Measurements from ENCODE around the gene RAB11A. TPM values are rescaled to one million over a fixed set of nuclear protein-coding genes. Genes with fewer than 3 reads are reported as not detected.

RAB11A gene
- total and polyA plus RNA-seq, 2 of the 13 experiments (the other 11 are each of a cell fraction or from before 2014, with no cell fraction given): 161 to 162 TPM

GRCh38 chr15:65931221-65931620 is 61.9 kb downstream of the RAB11A start:
- Histone ChIP-seq H3K9ac (ENCODE audit: insufficient read depth, low read depth, low read length) (no peak overlapping the region), H3K79me2 (ENCODE audit: insufficient read depth, low read length) (no peaks in the 10 kb centered on the region), H3K4me2 (ENCODE audit: low read depth, low read length) (no peak overlapping the region), H3K36me3 (replicated peaks in 1 of 2; ENCODE audit: control insufficient read depth in 1 of 2, insufficient read depth in 2 of 2, low read length in 2 of 2) (no peaks in the 10 kb centered on the region), H3K27ac (ENCODE audit: extremely low read length, insufficient read depth, low read length) (no peak overlapping the region), H3K4me1 (ENCODE audit: insufficient read depth, low read length) (no peaks in the 10 kb centered on the region), H2AFZ (ENCODE audit: low read length) (no peak overlapping the region), H3K4me3 (replicated peaks in 1 of 3; ENCODE audit: insufficient read depth in 1 of 3, low read depth in 2 of 3, low read length in 3 of 3) (no peak overlapping the region), H3K27me3 (ENCODE audit: control insufficient read depth in 1 of 2, insufficient read depth in 2 of 2, low read length in 2 of 2) (peaks cover 0 to 4% of the 10 kb centered on the region in 2 experiments; a peak in 1 of 5 replicates), H4K20me1 (ENCODE audit: insufficient read depth, low read length) (no peaks in the 10 kb centered on the region), H3K9me3 (ENCODE audit: low read length) (no peaks in the 10 kb centered on the region)
- 51% methylated on average over 4 of the region's 4 CpGs for WGBS (ENCODE audit: low lambda C conversion rate)
- POLR2A ChIA-PET: no interaction called here
- FAIRE-seq (no peak), ATAC-seq (no peak), DNase-seq (ENCODE audit: low spot score) (no peak)
- in situ Hi-C loops (cut with HindIII; ENCODE audit: extremely low pct_ligation_motif_present, low pct_unique_long_range_greater_than_20kb): no loop called here
- CTCF ChIA-PET (ENCODE audit: low intra/inter-chr PET ratio, low total read pairs): no interaction called here
- intact Hi-C loops (cut with micrococcal nuclease; ENCODE audit: unreplicated experiment): no loop called here
- no TSS peak for BruUV-seq (replicated peaks)
- TF ChIP-seq SNAI1 (CRISPR knock-in tag; IDR thresholded peaks at IDR 0.05; ENCODE audit: borderline replicate concordance) (no peak), ZSCAN9 (CRISPR knock-in tag; IDR thresholded peaks at IDR 0.05; ENCODE audit: borderline replicate concordance) (no peak), ZNF234 (CRISPR knock-in tag; conservative IDR thresholded peaks at IDR 0.05) (no peak), KLF16 (CRISPR knock-in tag; IDR thresholded peaks at IDR 0.05) (no peak), ZNF484 (CRISPR knock-in tag; IDR thresholded peaks at IDR 0.05; ENCODE audit: borderline replicate concordance, low read depth) (no peak)

- Histone ChIP-seq H3K4me1 (ENCODE audit: insufficient read depth, low read length) (no peaks in the 10 kb centered on the region), H2AFZ (ENCODE audit: low read length) (no peak overlapping the region), H3K9me3 (ENCODE audit: low read length) (no peaks in the 10 kb centered on the region), H3K4me3 (replicated peaks in 1 of 3; ENCODE audit: insufficient read depth in 1 of 3, low read depth in 2 of 3, low read length in 3 of 3) (no peak overlapping the region), H3K9ac (ENCODE audit: insufficient read depth, low read depth, low read length) (no peak overlapping the region), H4K20me1 (ENCODE audit: insufficient read depth, low read length) (no peaks in the 10 kb centered on the region), H3K79me2 (ENCODE audit: insufficient read depth, low read length) (no peaks in the 10 kb centered on the region), H3K4me2 (ENCODE audit: low read depth, low read length) (no peak overlapping the region), H3K27ac (ENCODE audit: extremely low read length, insufficient read depth, low read length) (no peak overlapping the region), H3K27me3 (ENCODE audit: control insufficient read depth in 1 of 2, insufficient read depth in 2 of 2, low read length in 2 of 2) (peaks cover 0 to 7% of the 10 kb centered on the region in 2 experiments; a peak in 1 of 5 replicates), H3K36me3 (replicated peaks in 1 of 2; ENCODE audit: control insufficient read depth in 1 of 2, insufficient read depth in 2 of 2, low read length in 2 of 2) (no peaks in the 10 kb centered on the region)
- ATAC-seq: no peak
- BruUV-seq (replicated peaks): no TSS peak
- no peak for DNase-seq (ENCODE audit: low spot score)
- intact Hi-C loops (cut with micrococcal nuclease; ENCODE audit: unreplicated experiment) (no loop called here), in situ Hi-C loops (cut with HindIII; ENCODE audit: extremely low pct_ligation_motif_present, low pct_unique_long_range_greater_than_20kb) (no loop called here)
- FAIRE-seq: no peak
- CTCF ChIA-PET (ENCODE audit: low intra/inter-chr PET ratio, low total read pairs): no interaction called here
- POLR2A ChIA-PET: no interaction called here
- WGBS (ENCODE audit: low lambda C conversion rate): 0% methylated on average over 2 of the region's 2 CpGs
- TF ChIP-seq ZNF557 (CRISPR knock-in tag; IDR thresholded peaks at IDR 0.05): no peak
- TF ChIP-seq ZNF614 (CRISPR knock-in tag; IDR thresholded peaks at IDR 0.05; ENCODE audit: borderline replicate concordance): no peak
- TF ChIP-seq NRL (CRISPR knock-in tag; IDR thresholded peaks at IDR 0.05; ENCODE audit: borderline replicate concordance): no peak
- TF ChIP-seq ZNF138 (CRISPR knock-in tag; IDR thresholded peaks at IDR 0.05; ENCODE audit: low read depth): no peak
- TF ChIP-seq IRF1 (CRISPR knock-in tag; IDR thresholded peaks at IDR 0.05; ENCODE audit: low read depth): no peak
- no peak for TF ChIP-seq ZNF124 (CRISPR knock-in tag; IDR thresholded peaks at IDR 0.05)
- TF ChIP-seq FOXK1 (CRISPR knock-in tag; IDR thresholded peaks at IDR 0.05; ENCODE audit: borderline replicate concordance, low read depth): no peak
- TF ChIP-seq ZNF143 (CRISPR knock-in tag; IDR thresholded peaks at IDR 0.05): no peak
- TF ChIP-seq NFYC (CRISPR knock-in tag; IDR thresholded peaks at IDR 0.05): no peak
- TF ChIP-seq NPAS2 (CRISPR knock-in tag; IDR thresholded peaks at IDR 0.05; ENCODE audit: borderline replicate concordance): no peak
- no peak for TF ChIP-seq FOXP4 (CRISPR knock-in tag; IDR thresholded peaks at IDR 0.05)
- no peak for TF ChIP-seq CBX5 (CRISPR knock-in tag; IDR thresholded peaks at IDR 0.05; ENCODE audit: borderline replicate concordance)
- TF ChIP-seq ZBTB3 (CRISPR knock-in tag; IDR thresholded peaks at IDR 0.05; ENCODE audit: borderline replicate concordance, low read depth): no peak
These were observed 66.1 kb downstream of the RAB11A start for GRCh38 chr15:65935391-65935790.

Measured in HepG2 (cell line).